Stimulated activated CD4-positive, alpha-beta T cell treated with anti-CD3 and anti-CD28 coated beads, Interleukin-4, amount 100 ng/mL, for 1 hour (primary cell): ENCODE results near the gene ENG.
"Not testable (repeated sequence)": the region's sequence is repeated elsewhere in the genome, so short reads cannot be mapped to it uniquely, and the experiment has no call there.

ENCODE experiments used
- DNase-seq: peaks from one replicate; pipeline ENCODE4 v3.0.0-alpha.2; 2020

Gene ENG

GRCh38 chr9:127841087-127841835, 13.2 kb downstream of the ENG start:
- DNase-seq: no peak

- DNase-seq: no peak
Observed at GRCh38 chr9:127838375-127839078, 15.9 kb downstream of the ENG start.

- DNase-seq: no peak
Observed at GRCh38 chr9:127837346-127837745, 17.1 kb downstream of the ENG start.

- not testable (repeated sequence) for DNase-seq
Observed at GRCh38 chr9:127836561-127836960, 17.9 kb downstream of the ENG start.

- DNase-seq: no peak
Observed at GRCh38 chr9:127835991-127836516, 18.4 kb downstream of the ENG start.

GRCh38 chr9:127833555-127833954, 20.9 kb downstream of the ENG start:
- DNase-seq: no peak

- DNase-seq: no peak
Observed at GRCh38 chr9:127832248-127832647, 22.2 kb downstream of the ENG start.

- no peak for DNase-seq
Observed at GRCh38 chr9:127829205-127829906, 25.1 kb downstream of the ENG start.

GRCh38 chr9:127828262-127829031, 26.0 kb downstream of the ENG start:
- no peak for DNase-seq

- DNase-seq: no peak
Observed at GRCh38 chr9:127826253-127826913, 28.1 kb downstream of the ENG start.

GRCh38 chr9:127825319-127826051, 29.0 kb downstream of the ENG start:
- DNase-seq: no peak

- no peak for DNase-seq
Observed at GRCh38 chr9:127822108-127822507, 32.4 kb downstream of the ENG start.

GRCh38 chr9:127818574-127818973, 35.9 kb downstream of the ENG start:
- DNase-seq: no peak

GRCh38 chr9:127817881-127818434, 36.5 kb downstream of the ENG start:
- no peak for DNase-seq

- no peak for DNase-seq
Observed at GRCh38 chr9:127816728-127817127, 37.7 kb downstream of the ENG start.

GRCh38 chr9:127816362-127816725, 38.1 kb downstream of the ENG start:
- DNase-seq: no peak

GRCh38 chr9:127815512-127816361, 38.7 kb downstream of the ENG start:
- DNase-seq: no peak

- no peak for DNase-seq
Observed at GRCh38 chr9:127814619-127815511, 39.6 kb downstream of the ENG start.

- DNase-seq: no peak
Observed at GRCh38 chr9:127813686-127814226, 40.7 kb downstream of the ENG start.
